Caco-2 (cell line): ENCODE data around the gene GPATCH8. TPM values are rescaled to one million over a fixed set of nuclear protein-coding genes. Genes with fewer than 3 reads are reported as not detected.

Source experiments
- BruUV-seq: library from RNA; stranded (reverse); fragments of 400-500 nt; replicated peaks from 2 replicates; lab custom pipeline; 2021; lab: Mats Ljungman, UMichigan
- CTCF ChIA-PET: fragments of 300-600 bp; sonication (Branson Sonifier 250); formaldehyde crosslinking; loops from one replicate; lab custom pipeline; 2022; ENCODE audit warnings: antibody characterized with exemption; lab: Charles Lee
- POLR2A ChIA-PET: fragments of 300-600 bp; sonication (Branson Sonifier 250); formaldehyde crosslinking; loops from one replicate; lab custom pipeline; 2022; ENCODE audit warnings: antibody characterized with exemption; lab: Charles Lee
- DNase-seq, 2 experiments: peaks; one replicate each; pipeline versions ENCODE4 v3.0.0 to v3.0.0-alpha.2; 2020 to 2022
- H3K27me3 ChIP-seq: replicated peaks from 2 replicates; pipeline ENCODE4 v1.6.0; 2011; ENCODE audit warnings: low read length; ENCODE audit not compliant: control insufficient read depth, insufficient read depth
- H3K36me3 ChIP-seq: 2 replicates; pipeline ENCODE4 v1.5.1; 2011; ENCODE audit warnings: low read length; ENCODE audit not compliant: control insufficient read depth, insufficient read depth
- H3K4me1 ChIP-seq: fragments of 250-450 bp; sonication (Bioruptor Pico); 2 replicates; pipeline ENCODE4 v1.5.1; 2020; ENCODE audit warnings: mild to moderate bottlenecking
- H3K4me3 ChIP-seq: 2 replicates; pipeline ENCODE4 v1.5.1; 2011; ENCODE audit warnings: low read depth, mild to moderate bottlenecking, control low read depth, low read length
- H3K9me3 ChIP-seq: fragments of 250-450 bp; sonication (Bioruptor Pico); 2 replicates; pipeline ENCODE4 v1.5.1; 2020; ENCODE audit warnings: mild to moderate bottlenecking, moderate library complexity
- H3K27ac Mint-ChIP-seq: one replicate; pipeline ENCODE4 v1.8.0; 2022; ENCODE audit warnings: mixed read lengths; ENCODE audit not compliant: unreplicated experiment
- H3K27me3 Mint-ChIP-seq: one replicate; pipeline ENCODE4 v1.8.0; 2022; ENCODE audit warnings: mixed read lengths; ENCODE audit not compliant: insufficient read depth, unreplicated experiment
- H3K36me3 Mint-ChIP-seq: one replicate; pipeline ENCODE4 v1.8.0; 2022; ENCODE audit warnings: mild to moderate bottlenecking, mixed read lengths; ENCODE audit not compliant: insufficient read depth, unreplicated experiment
- H3K4me1 Mint-ChIP-seq: one replicate; pipeline ENCODE4 v1.8.0; 2022; ENCODE audit warnings: low read depth, mixed read lengths; ENCODE audit not compliant: unreplicated experiment
- H3K4me3 Mint-ChIP-seq: one replicate; pipeline ENCODE4 v1.8.0; 2022; ENCODE audit warnings: mild to moderate bottlenecking, moderate library complexity, mixed read lengths; ENCODE audit not compliant: unreplicated experiment
- H3K9me3 Mint-ChIP-seq: one replicate; pipeline ENCODE4 v1.8.0; 2022; ENCODE audit warnings: mixed read lengths; ENCODE audit not compliant: unreplicated experiment
- intact Hi-C: fragments of 100-400 bp; cut with micrococcal nuclease; formaldehyde crosslinking; loops from one replicate; pipeline ENCODE4 v1.10.0; 2022; ENCODE audit not compliant: unreplicated experiment
- total RNA-seq: library from RNA; stranded (reverse); gene quantifications from 2 replicates; pipeline ENCODE4 v1.2.3, GENCODE V29; 2022
- TF ChIP-seq, protein P1 (sequence below), 2 experiments: fragments of 200-600 bp in 1 of 2; IDR thresholded peaks; 1 replicate in 1 of 2; 2 replicates in 1 of 2; pipeline versions ENCODE4 v1.5.1 to v1.8.0; 2011 to 2022; ENCODE audit warnings: antibody characterized with exemption in 1 of 2, control low read depth in 1 of 2, inconsistent platforms in 1 of 2, low read depth in 1 of 2, low read length in 1 of 2, mild to moderate bottlenecking in 1 of 2, moderate library complexity in 1 of 2; ENCODE audit not compliant: insufficient read depth in 1 of 2, severe bottlenecking in 1 of 2, unreplicated experiment in 1 of 2

GPATCH8 gene
- total RNA-seq, 1 experiment from 2014 or later: 53.4 TPM

DNA sequence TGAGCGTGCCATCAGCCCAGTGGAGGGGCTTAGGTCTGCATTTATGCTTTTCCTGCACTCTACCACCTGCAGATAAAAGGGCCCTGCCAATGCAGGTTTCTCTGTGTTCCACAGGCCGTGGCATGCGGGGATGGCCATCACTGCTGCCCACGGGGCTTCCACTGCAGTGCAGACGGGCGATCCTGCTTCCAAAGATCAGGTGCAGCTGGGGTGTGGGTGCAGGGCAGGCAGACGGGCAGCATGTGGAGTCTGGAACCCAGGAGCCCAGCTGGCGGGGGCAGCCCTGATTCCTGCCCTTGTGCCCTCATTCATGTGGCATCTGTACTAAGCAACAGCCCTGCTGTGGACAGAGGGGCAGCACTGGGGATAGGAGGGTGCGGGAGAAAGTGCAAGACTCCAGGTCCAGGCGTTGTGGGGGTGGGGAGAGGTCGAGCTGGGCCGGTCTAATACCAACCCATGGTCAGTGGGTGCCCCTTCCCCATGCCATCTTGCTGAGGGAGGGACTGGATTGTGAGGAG, 153.6 kb downstream of the GPATCH8 start:
- Histone ChIP-seq H3K4me3 (no peak overlapping the region), H3K36me3 (peaks cover 2% of the 10 kb centered on the region; the same call in 1 of the 2 replicates), H3K4me1 (no peaks in the 10 kb centered on the region), H3K9me3 (no peaks in the 10 kb centered on the region), H3K27me3 (no peaks in the 10 kb centered on the region)
- Mint-ChIP-seq H3K4me3 (no peak overlapping the region), H3K4me1 (peaks cover 14% of the 10 kb centered on the region), H3K9me3 (no peaks in the 10 kb centered on the region), H3K27ac (no peak overlapping the region), H3K36me3 (peaks cover 12% of the 10 kb centered on the region), H3K27me3 (no peaks in the 10 kb centered on the region)
- POLR2A ChIA-PET: no interaction called here
- TF ChIP-seq, protein P1, sequence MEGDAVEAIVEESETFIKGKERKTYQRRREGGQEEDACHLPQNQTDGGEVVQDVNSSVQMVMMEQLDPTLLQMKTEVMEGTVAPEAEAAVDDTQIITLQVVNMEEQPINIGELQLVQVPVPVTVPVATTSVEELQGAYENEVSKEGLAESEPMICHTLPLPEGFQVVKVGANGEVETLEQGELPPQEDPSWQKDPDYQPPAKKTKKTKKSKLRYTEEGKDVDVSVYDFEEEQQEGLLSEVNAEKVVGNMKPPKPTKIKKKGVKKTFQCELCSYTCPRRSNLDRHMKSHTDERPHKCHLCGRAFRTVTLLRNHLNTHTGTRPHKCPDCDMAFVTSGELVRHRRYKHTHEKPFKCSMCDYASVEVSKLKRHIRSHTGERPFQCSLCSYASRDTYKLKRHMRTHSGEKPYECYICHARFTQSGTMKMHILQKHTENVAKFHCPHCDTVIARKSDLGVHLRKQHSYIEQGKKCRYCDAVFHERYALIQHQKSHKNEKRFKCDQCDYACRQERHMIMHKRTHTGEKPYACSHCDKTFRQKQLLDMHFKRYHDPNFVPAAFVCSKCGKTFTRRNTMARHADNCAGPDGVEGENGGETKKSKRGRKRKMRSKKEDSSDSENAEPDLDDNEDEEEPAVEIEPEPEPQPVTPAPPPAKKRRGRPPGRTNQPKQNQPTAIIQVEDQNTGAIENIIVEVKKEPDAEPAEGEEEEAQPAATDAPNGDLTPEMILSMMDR (IDR thresholded peaks at IDR 0.05; ENCODE audit: insufficient read depth in 1 of 2, low read depth in 1 of 2, low read length in 1 of 2, severe bottlenecking in 1 of 2, unreplicated experiment in 1 of 2): no peak
- CTCF ChIA-PET: no interaction called here
- BruUV-seq: no TSS peak
- DNase-seq: no peak
- intact Hi-C loops: no loop called here

GRCh38 chr17:44348988-44349364, 154.2 kb downstream of the GPATCH8 start:
- DNase-seq: no peak
- H3K9me3 Mint-ChIP-seq: no peaks in the 10 kb centered on the region
- Histone ChIP-seq H3K4me1 (0 out of 2 replicates have a peak, but pooled peaks cover 6% of the 10 kb centered on the region), H3K4me3 (no peak overlapping the region), H3K27me3 (no peaks in the 10 kb centered on the region), H3K36me3 (peaks cover 2% of the 10 kb centered on the region; the same call in 1 of the 2 replicates), H3K9me3 (no peaks in the 10 kb centered on the region)
- TF ChIP-seq, protein P1 (IDR thresholded peaks at IDR 0.05; ENCODE audit: insufficient read depth in 1 of 2, low read depth in 1 of 2, low read length in 1 of 2, severe bottlenecking in 1 of 2, unreplicated experiment in 1 of 2): no peak
- H3K27me3 Mint-ChIP-seq: no peaks in the 10 kb centered on the region
- H3K27ac Mint-ChIP-seq: no peak overlapping the region
- intact Hi-C loops: no loop called here
- no peak overlapping the region for H3K4me3 Mint-ChIP-seq
- H3K4me1 Mint-ChIP-seq: peaks cover 15% of the 10 kb centered on the region
- CTCF ChIA-PET: no interaction called here
- peaks cover 12% of the 10 kb centered on the region for H3K36me3 Mint-ChIP-seq
- POLR2A ChIA-PET: no interaction called here
- BruUV-seq: no TSS peak

DNA sequence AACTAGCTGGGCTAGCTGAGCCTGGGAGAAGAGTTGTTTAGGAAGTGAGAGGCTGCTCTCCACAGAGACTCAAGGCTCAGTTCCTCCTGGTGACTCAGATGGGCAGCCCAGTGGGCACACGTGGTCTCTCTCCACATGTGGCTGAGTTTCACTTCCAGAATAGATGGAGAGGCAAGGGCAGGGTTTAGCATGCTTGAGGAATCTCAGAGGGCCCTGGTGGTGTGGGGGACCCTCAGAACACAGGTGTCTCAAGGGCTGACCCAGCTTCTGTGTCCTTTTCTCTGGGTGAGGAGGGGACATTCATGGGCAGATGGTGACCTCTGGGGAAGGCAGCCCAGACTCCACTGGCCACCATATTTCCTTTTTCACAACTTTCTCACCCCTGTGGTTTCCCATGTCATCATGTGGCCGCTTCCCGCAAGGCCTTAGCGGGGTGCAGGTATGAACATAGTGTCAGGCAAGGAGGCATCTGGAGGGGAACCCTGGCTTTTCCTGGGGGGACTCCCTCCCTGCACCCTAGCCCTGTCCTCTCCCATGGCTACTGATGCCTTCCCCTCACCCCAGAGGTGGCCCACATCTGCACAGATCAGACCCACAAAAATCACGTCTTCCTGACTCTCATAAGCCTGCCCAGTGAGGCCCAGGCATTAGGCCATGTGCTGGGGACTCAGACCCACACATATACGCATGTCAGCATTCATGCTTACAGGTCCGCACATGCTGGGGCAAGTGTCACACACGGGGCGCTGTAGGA, 154.8 kb downstream of the GPATCH8 start:
- 0 out of 2 replicates have a peak, but pooled peaks cover 6% of the 10 kb centered on the region for H3K4me1 ChIP-seq
- H3K4me1 Mint-ChIP-seq: peaks cover 15% of the 10 kb centered on the region
- H3K27ac Mint-ChIP-seq: no peak overlapping the region
- intact Hi-C loops: no loop called here
- no peak overlapping the region for H3K4me3 Mint-ChIP-seq
- no TSS peak for BruUV-seq
- H3K27me3 Mint-ChIP-seq: no peaks in the 10 kb centered on the region
- H3K36me3 Mint-ChIP-seq: peaks cover 12% of the 10 kb centered on the region
- ChIA-PET CTCF (no interaction called here), POLR2A (no interaction called here)
- DNase-seq: no peak
- no peaks in the 10 kb centered on the region for H3K9me3 Mint-ChIP-seq
- peaks cover 2% of the 10 kb centered on the region; the same call in 1 of the 2 replicates for H3K36me3 ChIP-seq
- H3K9me3 ChIP-seq: no peaks in the 10 kb centered on the region
- no peak overlapping the region for H3K4me3 ChIP-seq
- no peaks in the 10 kb centered on the region for H3K27me3 ChIP-seq
- TF ChIP-seq, protein P1 (IDR thresholded peaks at IDR 0.05; ENCODE audit: insufficient read depth in 1 of 2, low read depth in 1 of 2, low read length in 1 of 2, severe bottlenecking in 1 of 2, unreplicated experiment in 1 of 2): no peak

Other genes with a start within 250 kb of the GPATCH8 start
- not detected in 2 replicates for gene SLC4A1, start 235.3 kb downstream of the GPATCH8 start, total RNA-seq
- gene RUNDC3A, start 194.8 kb downstream of the GPATCH8 start, total RNA-seq: 0.34 and 0.53 TPM in 2 replicates
- 155 and 172 TPM in 2 replicates for gene SLC25A39, start 178.6 kb downstream of the GPATCH8 start, total RNA-seq
- 167 and 176 TPM in 2 replicates for gene GRN, start 158.1 kb downstream of the GPATCH8 start, total RNA-seq
- gene FAM171A2, start 139.6 kb downstream of the GPATCH8 start, total RNA-seq: 3.0 and 3.6 TPM in 2 replicates
- 5.9 and 6.9 TPM in 2 replicates for gene ITGA2B, start 113.8 kb downstream of the GPATCH8 start, total RNA-seq
- gene FZD2, start 54.1 kb upstream of the GPATCH8 start, total RNA-seq: 36.4 and 39.5 TPM in 2 replicates
- not detected in 2 replicates for gene MEIOC, start 153.1 kb upstream of the GPATCH8 start, total RNA-seq
- gene CCDC43, start 186.4 kb upstream of the GPATCH8 start, total RNA-seq: 54.3 and 54.8 TPM in 2 replicates
- 31.8 and 34.2 TPM in 2 replicates for gene DBF4B, start 205.3 kb upstream of the GPATCH8 start, total RNA-seq